HepG2 (cell line): ENCODE data around the gene CST3. TPM values are rescaled to one million over a fixed set of nuclear protein-coding genes. Genes with fewer than 3 reads are reported as not detected.

Experiments used
- EEA1 ChIP-seq: sonication (generic); formaldehyde crosslinking; IDR thresholded peaks from 2 replicates; pipeline ENCODE4 v1.5.1; 2020; ENCODE audit warnings: mild to moderate bottlenecking, missing genetic modification reagents, borderline replicate concordance
- ELF3 ChIP-seq: IDR thresholded peaks from 2 replicates; pipeline ENCODE4 v1.6.1; 2016; ENCODE audit warnings: missing genetic modification reagents, missing compliant biosample characterization
- HDAC2 ChIP-seq: sonication (generic); formaldehyde crosslinking; IDR thresholded peaks from 2 replicates; pipeline ENCODE4 v1.4.0; 2020; ENCODE audit warnings: missing genetic modification reagents
- HNRNPH1 ChIP-seq: fragments of 200-400 bp; formaldehyde crosslinking; optimal IDR thresholded peaks from 2 replicates; pipeline ENCODE3; 2017; ENCODE audit warnings: mild to moderate bottlenecking, low read depth, low read length
- IKZF4 ChIP-seq: sonication (generic); formaldehyde crosslinking; IDR thresholded peaks from 2 replicates; pipeline ENCODE4 v1.5.1; 2020; ENCODE audit warnings: borderline replicate concordance, mild to moderate bottlenecking, low read depth, missing genetic modification reagents; ENCODE audit errors: not compliant biosample characterization
- KDM2A ChIP-seq: sonication (generic); formaldehyde crosslinking; IDR thresholded peaks from 2 replicates; pipeline ENCODE4 v1.4.0; 2020; ENCODE audit warnings: low read depth, missing genetic modification reagents, borderline replicate concordance
- MAX ChIP-seq: IDR thresholded peaks from 2 replicates; pipeline ENCODE4 v1.6.1; 2012; ENCODE audit warnings: inconsistent platforms
- MXD3 ChIP-seq: IDR thresholded peaks from 2 replicates; pipeline ENCODE4 v1.6.1; 2016; ENCODE audit warnings: mild to moderate bottlenecking, missing biosample characterization, missing genetic modification reagents
- NFATC3 ChIP-seq: sonication (generic); formaldehyde crosslinking; IDR thresholded peaks from 2 replicates; pipeline ENCODE4 v1.5.1; 2020; ENCODE audit warnings: mild to moderate bottlenecking, missing genetic modification reagents
- NFKB2 ChIP-seq: sonication (generic); formaldehyde crosslinking; IDR thresholded peaks from 2 replicates; pipeline ENCODE4 v1.4.0; 2020; ENCODE audit warnings: missing genetic modification reagents, borderline replicate concordance
- NR2C2 ChIP-seq: sonication (generic); formaldehyde crosslinking; IDR thresholded peaks from 2 replicates; pipeline ENCODE4 v1.4.0; 2020; ENCODE audit warnings: missing genetic modification reagents, mild to moderate bottlenecking, moderate library complexity, borderline replicate concordance
- PAF1 ChIP-seq: IDR thresholded peaks from 2 replicates; pipeline ENCODE4 v1.6.1; 2016; ENCODE audit warnings: missing genetic modification reagents, missing compliant biosample characterization
- PCBP2 ChIP-seq: fragments of 200-400 bp; formaldehyde crosslinking; optimal IDR thresholded peaks from 2 replicates; pipeline ENCODE3; 2018; ENCODE audit warnings: low read length, low read depth; ENCODE audit not compliant: poor library complexity, severe bottlenecking
- REXO4 ChIP-seq: sonication (generic); formaldehyde crosslinking; IDR thresholded peaks from 2 replicates; pipeline ENCODE4 v1.8.0; 2022; ENCODE audit warnings: missing genetic modification reagents, mild to moderate bottlenecking, borderline replicate concordance
- TAF1 ChIP-seq: sonication (generic); formaldehyde crosslinking; IDR thresholded peaks from 2 replicates; pipeline ENCODE4 v1.4.0; 2020; ENCODE audit warnings: missing genetic modification reagents
- THRA ChIP-seq: sonication (generic); formaldehyde crosslinking; IDR thresholded peaks from 2 replicates; pipeline ENCODE4 v1.4.0; 2020; ENCODE audit warnings: missing genetic modification reagents, borderline replicate concordance
- ZMAT3 ChIP-seq: sonication (generic); formaldehyde crosslinking; conservative IDR thresholded peaks from 2 replicates; pipeline ENCODE4 v1.7.0; 2021; ENCODE audit warnings: missing genetic modification reagents
- ZNF142 ChIP-seq: sonication (generic); formaldehyde crosslinking; IDR thresholded peaks from 2 replicates; pipeline ENCODE4 v1.4.0; 2020; ENCODE audit warnings: missing genetic modification reagents
- ZNF598 ChIP-seq: sonication (generic); formaldehyde crosslinking; IDR thresholded peaks from 2 replicates; pipeline ENCODE4 v1.5.1; 2020; ENCODE audit warnings: mild to moderate bottlenecking, missing genetic modification reagents, borderline replicate concordance
- ZNF83 ChIP-seq: sonication (generic); formaldehyde crosslinking; IDR thresholded peaks from 2 replicates; pipeline ENCODE4 v1.4.0; 2020; ENCODE audit warnings: missing genetic modification reagents, mild to moderate bottlenecking, borderline replicate concordance
- ZSCAN21 ChIP-seq: sonication (generic); formaldehyde crosslinking; IDR thresholded peaks from 2 replicates; pipeline ENCODE4 v1.8.0; 2022; ENCODE audit warnings: mild to moderate bottlenecking, missing genetic modification reagents, moderate library complexity, borderline replicate concordance
- polyA plus RNA-seq, 8 experiments: library from polyadenylated mRNA; depleted of rRNA in 3 of 8; stranded (reverse) in 7 of 8; unstranded in 1 of 8; fragments of >200 nt; fragmentation: Illumina TruSeq in 4 of 8; extraction: Trizol in 4 of 8; gene quantifications; 2 replicates each; pipeline versions ENCODE4 v1.2.1 to v1.2.3, GENCODE V29; 2011 to 2016; ENCODE audit warnings: low read depth in 4 of 8, missing spikeins in 1 of 8, mixed read lengths in 1 of 8; ENCODE audit not compliant: insufficient read depth in 1 of 8
- total RNA-seq, 5 experiments: library from RNA; depleted of rRNA; stranded (reverse); fragments of >200 nt; fragmentation: Illumina TruSeq; extraction: Trizol; gene quantifications; 2 replicates each; pipeline ENCODE4 v1.2.3, GENCODE V29; 2016; ENCODE audit warnings: low read depth in 1 of 5

Gene CST3
- total and polyA plus RNA-seq, 2 of the 13 experiments (the other 11 are each of a cell fraction or from before 2014, with no cell fraction given), result 690 to 1,005 TPM

GRCh38 chr20:23629542-23630391 is 8.0 kb downstream of the CST3 start (continued):
- TF ChIP-seq NFATC3 (CRISPR knock-in tag), result no peak
- 0 out of 2 replicates have a peak, but pooled peaks have one; percentile 14 for TF ChIP-seq REXO4
- no peak for TF ChIP-seq ZNF142
- peak; percentile 45 for TF ChIP-seq TAF1 (CRISPR knock-in tag)
- TF ChIP-seq ELF3 (CRISPR knock-in tag), result 0 out of 2 replicates have a peak, but pooled peaks have one; percentile 45
- 0 out of 2 replicates have a peak, but pooled peaks have one; percentile 30 for TF ChIP-seq MXD3
- TF ChIP-seq PCBP2, result peak; percentile 78
- TF ChIP-seq IKZF4, result peak; percentile 54
- peak; percentile 91 for TF ChIP-seq MAX
- 0 out of 2 replicates have a peak, but pooled peaks have one; percentile 38 for TF ChIP-seq ZSCAN21 (CRISPR knock-in tag)
- no peak for TF ChIP-seq ZMAT3 (CRISPR knock-in tag)
- peak; percentile 65 for TF ChIP-seq HDAC2 (CRISPR knock-in tag)
- TF ChIP-seq PAF1 (CRISPR knock-in tag), result peak; percentile 61; the same call in 1 of the 2 replicates
- TF ChIP-seq ZNF598 (CRISPR knock-in tag), result peak; percentile 80; the same call in 1 of the 2 replicates
- TF ChIP-seq NFKB2 (CRISPR knock-in tag), result no peak
- TF ChIP-seq ZNF83, result 0 out of 2 replicates have a peak, but pooled peaks have one; percentile 54
- TF ChIP-seq THRA, result peak; percentile 14; the same call in 1 of the 2 replicates
- no peak for TF ChIP-seq NR2C2 (CRISPR knock-in tag)
- peak; percentile 67; the same call in 1 of the 2 replicates for TF ChIP-seq EEA1 (CRISPR knock-in tag)
- peak; percentile 12 for TF ChIP-seq HNRNPH1
- TF ChIP-seq KDM2A (CRISPR knock-in tag), result peak; percentile 75
